ENCODE measurements around the gene RBMY1B. TPM values are rescaled to one million over a fixed set of nuclear protein-coding genes. Genes with fewer than 3 reads are reported as not detected.
"Not testable (repeated sequence)": the region's sequence is repeated elsewhere in the genome, so short reads cannot be mapped to it uniquely, and the experiment has no call there.

Gene RBMY1B
- polyA plus RNA-seq = not detected
- long read RNA-seq, donor 1 = 0 reads
- long read RNA-seq, donor 2 = 0 reads
- long read RNA-seq, donor 3 = 0 reads
- long read RNA-seq, donor 4 = 0 reads
- long read RNA-seq, donor 5 = 0 reads
- long read RNA-seq, donor 6 = 0 reads
- long read RNA-seq, donor 7 = 0 reads
- long read RNA-seq, donor 8 = 0 reads
- long read RNA-seq, donor 9 = 0 reads
- long read RNA-seq, donor 10 = 0 reads

- not testable (repeated sequence) for FAIRE-seq; H3K27ac ChIP-seq (ENCODE audit: low read depth in 1 of 3, low read length in 2 of 3); DNase-seq
Measured at GRCh38 chrY:21511038-21511437, at the start of gene RBMY1B. Gene RBMY1B, plus strand, starts transcription at chrY:21511338. Its CDS starts 2,013 bp downstream, at chrY:21513351.

GRCh38 chrY:21462915-21463314 is 48.2 kb upstream of the RBMY1B start:
- H3K36me3 ChIP-seq (ENCODE audit: control insufficient read depth in 3 of 3, insufficient read depth in 2 of 3, low read depth in 1 of 3, low read length in 3 of 3); H3K4me3 ChIP-seq (ENCODE audit: low read depth in 1 of 3, low read length in 3 of 3); H3K9me3 ChIP-seq (ENCODE audit: control insufficient read depth in 2 of 2, insufficient read depth in 1 of 2, low read depth in 1 of 2, low read length in 1 of 2); H3K27ac ChIP-seq (ENCODE audit: low read depth in 1 of 3, low read length in 2 of 3); H3K27me3 ChIP-seq (ENCODE audit: control insufficient read depth in 3 of 3, insufficient read depth in 3 of 3, low read length in 3 of 3); DNase-seq; H3K4me1 ChIP-seq (ENCODE audit: control insufficient read depth in 3 of 3, insufficient read depth in 2 of 3, low read depth in 1 of 3, low read length in 2 of 3): not testable (repeated sequence)
- WGBS, 3 donors = 95 to 100% methylated on average over 1 of the region's 1 CpG; no CpG with 5 or more reads in 1 of the 3 donors
- peak; percentile 88 for FAIRE-seq

More at GRCh38 chrY:21511038-21511437, at the start of gene RBMY1B:
- not testable (repeated sequence) for H3K27me3 ChIP-seq (ENCODE audit: control insufficient read depth in 3 of 3, insufficient read depth in 3 of 3, low read length in 3 of 3); H3K36me3 ChIP-seq (ENCODE audit: control insufficient read depth in 3 of 3, insufficient read depth in 2 of 3, low read depth in 1 of 3, low read length in 3 of 3); H3K4me1 ChIP-seq (ENCODE audit: control insufficient read depth in 3 of 3, insufficient read depth in 2 of 3, low read depth in 1 of 3, low read length in 2 of 3); H3K4me3 ChIP-seq (ENCODE audit: low read depth in 1 of 3, low read length in 3 of 3); H3K9me3 ChIP-seq (ENCODE audit: control insufficient read depth in 2 of 2, insufficient read depth in 1 of 2, low read depth in 1 of 2, low read length in 1 of 2)
- WGBS, 3 donors = no CpG with 5 or more reads among the region's 28 CpGs

DNA sequence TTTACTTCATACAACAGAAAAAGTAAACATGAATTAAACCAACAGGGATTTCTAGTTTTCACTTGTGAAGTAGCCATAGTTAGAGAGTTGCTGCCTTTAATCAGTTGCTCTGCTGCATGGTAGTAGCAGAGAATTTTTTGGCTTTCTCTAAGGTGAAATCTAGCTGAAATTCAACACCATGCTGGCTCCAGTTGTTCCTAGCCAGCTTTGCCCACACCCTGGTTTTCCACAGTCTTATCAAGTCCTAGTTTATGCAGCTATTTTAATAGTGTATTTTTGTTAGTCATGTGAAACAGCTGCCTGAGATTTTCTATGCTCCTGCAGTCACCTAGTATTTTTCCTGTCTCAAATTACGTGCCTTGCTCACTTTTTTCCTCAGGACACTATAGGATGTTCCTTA is 28.2 kb upstream of the RBMY1B start:
- Histone ChIP-seq H3K9me3 (ENCODE audit: control insufficient read depth in 2 of 2, insufficient read depth in 1 of 2, low read depth in 1 of 2, low read length in 1 of 2) (no peaks in the 10 kb centered on the region), H3K4me3 (ENCODE audit: low read depth in 1 of 3, low read length in 3 of 3) (no peak overlapping the region), H3K27me3 (ENCODE audit: control insufficient read depth in 3 of 3, insufficient read depth in 3 of 3, low read length in 3 of 3) (no peaks in the 10 kb centered on the region), H3K36me3 (ENCODE audit: control insufficient read depth in 3 of 3, insufficient read depth in 2 of 3, low read depth in 1 of 3, low read length in 3 of 3) (no peaks in the 10 kb centered on the region), H3K27ac (ENCODE audit: low read depth in 1 of 3, low read length in 2 of 3) (no peak overlapping the region), H3K4me1 (ENCODE audit: control insufficient read depth in 3 of 3, insufficient read depth in 2 of 3, low read depth in 1 of 3, low read length in 2 of 3) (no peaks in the 10 kb centered on the region)
- FAIRE-seq (no peak), DNase-seq (no peak)
- 67 to 68% methylated on average over 1 of the region's 1 CpG; no CpG with 5 or more reads in 1 of the 3 donors for WGBS, 3 donors

DNA sequence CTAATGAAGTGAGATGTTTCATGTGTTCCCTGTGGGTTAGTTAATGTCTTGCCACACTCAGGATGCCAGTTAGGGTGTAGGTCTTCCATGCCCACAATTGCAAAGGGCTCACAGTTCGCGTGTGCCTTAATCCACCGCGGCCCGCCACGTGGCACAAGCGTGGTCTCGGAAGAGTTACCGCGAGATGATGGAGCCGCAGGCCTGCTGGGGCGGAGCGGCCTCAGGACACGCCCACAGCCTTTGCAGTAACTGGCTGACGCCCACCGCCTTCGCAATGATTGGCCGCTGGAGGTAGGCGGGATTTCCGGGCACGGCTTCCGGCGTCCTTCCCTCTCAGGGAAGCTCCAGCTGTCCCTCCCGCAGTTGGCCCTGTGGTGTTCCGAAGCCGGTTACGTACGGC is 23.4 kb downstream of the RBMY1B start, which contains the start of gene RBMY1A1:
RBMY1A1 (plus strand) TSS at position 301 of the 400 bp plus-strand sequence. CDS start 2,013 bp downstream, outside the sequence.
- not testable (repeated sequence) for FAIRE-seq; H3K27me3 ChIP-seq (ENCODE audit: control insufficient read depth in 3 of 3, insufficient read depth in 3 of 3, low read length in 3 of 3); H3K4me3 ChIP-seq (ENCODE audit: low read depth in 1 of 3, low read length in 3 of 3); H3K36me3 ChIP-seq (ENCODE audit: control insufficient read depth in 3 of 3, insufficient read depth in 2 of 3, low read depth in 1 of 3, low read length in 3 of 3); H3K27ac ChIP-seq (ENCODE audit: low read depth in 1 of 3, low read length in 2 of 3); DNase-seq; H3K4me1 ChIP-seq (ENCODE audit: control insufficient read depth in 3 of 3, insufficient read depth in 2 of 3, low read depth in 1 of 3, low read length in 2 of 3); H3K9me3 ChIP-seq (ENCODE audit: control insufficient read depth in 2 of 2, insufficient read depth in 1 of 2, low read depth in 1 of 2, low read length in 1 of 2)
- no CpG with 5 or more reads among the region's 28 CpGs for WGBS, 3 donors

- DNase-seq; H3K36me3 ChIP-seq (ENCODE audit: control insufficient read depth in 3 of 3, insufficient read depth in 2 of 3, low read depth in 1 of 3, low read length in 3 of 3); H3K4me3 ChIP-seq (ENCODE audit: low read depth in 1 of 3, low read length in 3 of 3); H3K9me3 ChIP-seq (ENCODE audit: control insufficient read depth in 2 of 2, insufficient read depth in 1 of 2, low read depth in 1 of 2, low read length in 1 of 2); H3K27me3 ChIP-seq (ENCODE audit: control insufficient read depth in 3 of 3, insufficient read depth in 3 of 3, low read length in 3 of 3); H3K27ac ChIP-seq (ENCODE audit: low read depth in 1 of 3, low read length in 2 of 3); H3K4me1 ChIP-seq (ENCODE audit: control insufficient read depth in 3 of 3, insufficient read depth in 2 of 3, low read depth in 1 of 3, low read length in 2 of 3): not testable (repeated sequence)
- FAIRE-seq = peak; percentile 33
- no CpG with 5 or more reads among the region's 5 CpGs for WGBS, 3 donors
Measured at GRCh38 chrY:21559316-21559984, 48.3 kb downstream of the RBMY1B start.

Other genes with a start within 250 kb of the RBMY1B start
- gene RBMY1A1, start 23.5 kb downstream of the RBMY1B start, polyA plus RNA-seq = not detected

All from small intestine (tissue), 16 donors.